Effector CD4-positive, alpha-beta T cell (primary cell): ENCODE measurements around the gene HOXD13.
A peak's percentile ranks its signal among the peaks of the same experiment; 100 is the strongest.

Source experiments
- DNase-seq: peaks from one replicate; pipeline ENCODE4 v3.0.0-alpha.2; 2020

The HOXD13 gene

GRCh38 chr2:176095421-176095820 lies 2.9 kb downstream of the HOXD13 start:
- DNase-seq, result no peak

- DNase-seq, result no peak
Measured at GRCh38 chr2:176096243-176096985, 3.9 kb downstream of the HOXD13 start.

DNA sequence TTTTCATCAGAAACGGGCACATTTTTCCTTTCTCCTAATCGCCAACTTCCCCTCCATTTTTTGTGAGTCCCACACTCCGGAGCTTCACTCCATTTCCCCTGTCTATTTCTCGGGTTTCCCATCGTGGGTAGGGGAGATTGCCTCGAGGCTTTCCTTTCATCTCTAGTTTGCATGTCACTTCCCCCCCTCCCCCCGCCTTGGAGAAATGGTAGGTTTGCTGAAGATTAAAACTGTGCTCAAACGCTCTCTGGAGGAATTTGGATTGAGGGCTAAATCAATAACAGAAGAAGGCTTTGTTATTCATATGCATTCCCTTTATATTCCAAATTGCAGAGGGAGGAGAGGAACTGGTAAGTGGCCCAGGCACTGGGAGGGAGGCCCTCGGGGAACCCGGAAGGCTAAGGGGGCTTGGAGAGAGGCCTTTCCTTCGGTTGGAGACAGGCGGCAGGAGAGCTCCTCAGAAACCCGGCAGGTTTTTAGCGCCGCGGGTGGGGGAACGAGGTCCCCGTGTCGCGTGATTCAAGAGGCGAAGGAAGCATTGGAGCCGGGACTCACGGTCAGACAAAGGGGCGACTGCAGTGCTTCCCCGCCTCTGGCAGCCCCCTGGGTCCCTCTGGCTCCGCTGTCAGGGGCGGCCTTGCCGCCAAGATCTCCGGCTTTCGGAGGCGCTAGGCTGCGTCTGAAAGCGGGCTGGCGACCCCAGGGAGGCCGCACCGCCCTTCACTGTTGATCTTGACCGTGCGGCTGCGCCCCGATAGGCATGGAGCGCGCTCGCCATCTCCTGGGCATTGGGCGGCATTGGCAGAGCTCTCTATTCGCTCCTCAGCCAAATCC lies 4.7 kb downstream of the HOXD13 start:
- DNase-seq, result peak; percentile 38

DNA sequence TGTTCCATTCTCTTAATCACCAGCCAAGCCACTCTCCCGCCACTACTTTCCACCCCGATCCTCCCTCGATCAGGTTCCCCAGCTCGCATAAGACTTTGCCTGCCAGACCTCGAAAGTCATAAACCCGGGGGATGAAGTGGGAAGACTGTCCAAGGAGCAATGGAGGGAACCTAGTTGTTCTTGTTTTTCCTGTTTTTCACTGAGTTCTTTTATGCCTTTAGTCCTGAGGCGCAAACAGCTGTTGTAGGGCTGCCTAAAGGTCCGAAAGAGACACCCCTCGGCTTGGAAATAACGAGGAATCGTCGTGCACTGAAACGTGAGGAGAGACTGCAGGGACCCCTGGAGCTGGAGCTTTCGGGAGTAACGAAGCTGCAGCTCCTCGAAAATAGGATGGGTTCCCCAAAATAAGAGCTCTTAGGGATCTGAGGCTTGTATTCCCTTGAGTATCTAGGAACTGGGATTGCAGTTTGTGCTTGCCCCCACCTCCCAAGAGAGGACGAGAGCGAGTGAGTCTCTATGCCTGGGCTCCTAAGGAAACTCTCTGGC lies 5.4 kb downstream of the HOXD13 start:
- DNase-seq, result no peak

DNA sequence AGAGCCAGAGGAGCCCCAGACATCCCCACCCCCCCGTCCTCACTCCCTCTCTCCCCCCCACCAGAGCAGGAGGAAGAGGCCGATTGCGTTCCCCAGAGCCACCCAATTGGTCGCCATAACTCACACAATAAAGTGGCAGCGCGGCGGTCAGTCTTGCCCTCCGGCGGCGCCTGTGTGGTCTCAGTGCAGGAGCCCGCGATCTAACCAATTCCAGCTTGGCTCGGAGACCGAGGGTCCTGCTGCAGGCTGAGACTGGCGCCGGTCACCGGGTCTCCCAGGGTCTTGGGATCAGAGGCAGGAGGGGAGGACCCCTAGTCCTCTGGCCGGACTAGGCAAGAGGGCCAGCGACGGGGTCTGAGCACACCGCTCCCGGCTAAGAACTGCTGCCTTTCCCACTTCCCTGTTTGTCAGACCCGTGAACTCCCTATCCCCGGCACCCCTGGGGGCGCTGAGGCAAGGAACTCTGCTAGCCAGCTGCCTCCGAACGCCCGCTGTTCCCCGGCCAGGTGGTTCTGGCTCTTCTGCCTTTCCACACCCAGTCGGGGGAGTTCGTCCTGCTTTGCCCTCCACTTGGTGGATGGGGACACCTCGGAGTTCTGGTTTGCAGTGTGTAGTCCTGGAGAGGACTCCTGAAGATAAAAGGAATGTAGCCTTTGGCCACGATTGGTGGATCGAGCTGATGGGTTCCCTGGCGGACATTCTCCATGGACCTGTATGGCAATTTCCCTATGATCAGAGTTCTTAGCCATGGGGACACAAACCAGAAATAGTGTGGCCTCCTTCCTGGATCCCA lies 6.0 kb downstream of the HOXD13 start:
- no peak for DNase-seq

- no peak for DNase-seq
Measured at GRCh38 chr2:176099159-176099727, 6.7 kb downstream of the HOXD13 start.

GRCh38 chr2:176099728-176100546 lies 7.4 kb downstream of the HOXD13 start, which contains the start of gene HOXD12:
HOXD12 (plus strand) TSS chr2:176099795; CDS start chr2:176099802, 7 bp downstream.
- DNase-seq, result no peak

DNA sequence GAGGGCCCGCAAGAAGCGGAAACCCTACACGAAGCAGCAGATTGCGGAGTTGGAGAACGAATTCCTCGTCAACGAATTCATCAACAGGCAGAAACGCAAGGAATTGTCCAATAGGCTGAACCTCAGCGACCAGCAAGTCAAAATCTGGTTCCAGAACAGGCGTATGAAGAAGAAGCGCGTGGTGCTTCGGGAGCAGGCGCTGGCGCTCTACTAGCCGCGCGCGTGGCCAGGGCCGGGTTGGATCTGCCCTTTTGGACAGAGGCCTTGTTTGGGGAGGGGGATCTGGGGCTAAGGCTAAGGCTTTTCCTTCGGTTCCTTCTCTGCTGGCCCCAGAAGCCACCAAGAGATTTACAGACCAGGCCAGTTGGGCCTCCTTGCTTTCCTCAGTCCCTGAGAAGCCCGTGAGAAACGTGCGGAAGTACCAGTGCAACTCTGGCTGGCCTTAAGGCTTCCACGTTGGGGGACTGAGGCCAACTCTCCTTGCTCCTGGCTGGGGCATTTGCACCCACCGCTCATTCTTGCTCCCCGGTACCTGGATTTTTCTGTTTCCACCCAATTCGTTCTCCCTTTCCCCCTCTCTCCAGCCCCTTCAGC lies 8.1 kb downstream of the HOXD13 start:
- DNase-seq, result no peak

DNA sequence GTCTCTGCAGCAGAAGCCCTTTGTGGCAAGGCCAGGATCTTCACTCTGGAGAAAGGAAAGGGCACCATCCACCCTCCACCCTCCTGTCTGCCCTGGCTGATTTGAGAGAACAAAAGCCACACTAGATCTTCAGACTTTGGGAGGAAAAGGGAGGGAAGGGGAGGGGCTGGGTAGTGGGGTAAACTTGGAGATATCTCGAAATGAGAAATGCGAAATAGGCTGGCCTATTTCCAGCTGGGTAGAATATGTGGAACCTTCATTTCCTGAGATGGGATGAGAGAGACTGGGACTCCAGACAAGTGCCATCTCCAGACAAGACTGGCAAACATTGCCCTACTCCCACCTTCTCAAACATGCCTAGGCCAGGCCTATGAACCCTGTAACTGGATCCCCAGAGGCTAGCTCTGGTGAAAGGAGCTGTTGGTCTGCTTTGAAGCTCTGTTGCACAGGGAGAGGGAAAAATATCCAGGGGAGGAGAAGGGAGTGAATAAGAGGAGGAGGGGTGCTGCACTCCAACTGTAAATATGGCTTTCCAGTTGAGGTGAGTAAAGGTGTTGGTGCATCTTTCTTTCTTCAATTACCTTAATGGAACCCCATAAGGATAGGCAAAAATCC lies 8.8 kb downstream of the HOXD13 start:
- no peak for DNase-seq

DNA sequence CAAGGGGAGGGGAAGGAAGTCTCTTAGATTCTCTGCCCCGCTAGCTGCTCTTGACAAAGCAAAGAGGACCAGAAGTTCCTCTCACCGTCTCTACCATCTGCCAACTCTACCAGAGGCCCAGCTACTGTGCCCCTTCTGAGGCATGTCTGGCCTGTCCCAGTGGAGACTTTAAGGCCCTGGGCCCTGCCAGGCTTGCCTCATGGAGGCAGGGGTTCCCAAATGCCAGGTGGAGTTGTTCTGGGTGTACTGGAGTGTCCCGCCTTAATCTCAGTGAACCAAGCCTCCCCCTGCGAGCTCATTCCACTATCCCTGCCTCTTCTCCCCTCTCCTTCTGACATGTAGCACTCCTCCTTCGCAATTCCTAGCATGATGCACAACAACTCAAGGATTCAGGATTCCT lies 9.3 kb downstream of the HOXD13 start:
- no peak for DNase-seq

DNA sequence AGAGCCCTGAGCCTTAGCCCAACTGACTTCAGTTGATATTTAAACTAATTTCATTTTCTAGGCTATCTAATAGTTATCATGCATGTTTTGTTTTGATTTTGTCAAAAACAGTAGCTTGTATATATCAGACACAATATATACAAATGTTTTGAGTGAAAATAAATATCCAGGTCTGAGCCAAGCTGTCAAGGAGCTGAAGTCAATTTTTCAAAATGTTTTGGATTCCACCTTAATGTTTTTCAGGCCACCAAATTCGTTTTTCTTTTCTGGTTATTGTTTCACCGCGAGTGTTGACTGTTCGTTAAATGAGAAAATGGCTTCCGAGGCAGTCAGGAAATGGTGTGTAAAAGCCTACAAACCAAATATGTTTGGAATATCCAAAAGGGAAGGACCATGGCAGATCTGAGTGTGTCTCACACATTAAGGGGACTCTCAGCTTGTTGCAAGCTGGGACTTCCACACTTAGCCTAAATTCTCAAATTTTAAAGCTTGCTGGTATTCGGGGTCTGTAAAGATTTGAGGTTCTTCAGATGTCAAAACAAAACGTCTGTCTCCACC lies 9.9 kb downstream of the HOXD13 start:
- no peak for DNase-seq

GRCh38 chr2:176103194-176103593 lies 10.7 kb downstream of the HOXD13 start:
- no peak for DNase-seq

DNA sequence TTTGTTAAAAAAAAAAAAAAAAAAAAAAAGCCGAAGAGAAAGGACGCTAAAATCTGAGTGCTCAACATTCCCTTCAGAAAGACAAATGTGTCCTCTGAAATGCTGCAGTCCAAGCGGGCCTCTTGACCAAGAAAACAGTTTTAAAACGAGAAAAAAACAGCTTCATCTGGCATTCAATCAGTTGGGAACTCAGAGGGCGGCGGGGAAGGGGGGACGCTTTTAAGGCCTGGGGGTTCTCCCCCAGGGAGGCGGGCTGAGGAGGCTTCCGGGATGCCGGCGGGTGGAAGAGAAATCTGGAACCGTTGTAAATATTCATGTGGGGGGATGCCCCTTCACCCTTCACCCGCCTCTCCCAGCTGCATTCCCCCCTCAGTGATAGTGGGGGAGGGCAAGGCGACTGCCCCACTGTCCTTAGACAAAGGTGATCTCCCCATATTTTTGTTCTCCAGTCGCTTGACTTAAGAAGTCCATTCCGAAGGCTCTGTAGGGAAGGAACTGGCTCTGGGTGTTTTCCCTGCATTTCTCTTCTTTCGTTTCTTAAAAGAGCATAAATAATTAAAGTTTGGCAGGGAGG lies 11.3 kb downstream of the HOXD13 start:
- DNase-seq, result no peak

- DNase-seq, result no peak
Measured at GRCh38 chr2:176104316-176105077, 12.0 kb downstream of the HOXD13 start.

DNA sequence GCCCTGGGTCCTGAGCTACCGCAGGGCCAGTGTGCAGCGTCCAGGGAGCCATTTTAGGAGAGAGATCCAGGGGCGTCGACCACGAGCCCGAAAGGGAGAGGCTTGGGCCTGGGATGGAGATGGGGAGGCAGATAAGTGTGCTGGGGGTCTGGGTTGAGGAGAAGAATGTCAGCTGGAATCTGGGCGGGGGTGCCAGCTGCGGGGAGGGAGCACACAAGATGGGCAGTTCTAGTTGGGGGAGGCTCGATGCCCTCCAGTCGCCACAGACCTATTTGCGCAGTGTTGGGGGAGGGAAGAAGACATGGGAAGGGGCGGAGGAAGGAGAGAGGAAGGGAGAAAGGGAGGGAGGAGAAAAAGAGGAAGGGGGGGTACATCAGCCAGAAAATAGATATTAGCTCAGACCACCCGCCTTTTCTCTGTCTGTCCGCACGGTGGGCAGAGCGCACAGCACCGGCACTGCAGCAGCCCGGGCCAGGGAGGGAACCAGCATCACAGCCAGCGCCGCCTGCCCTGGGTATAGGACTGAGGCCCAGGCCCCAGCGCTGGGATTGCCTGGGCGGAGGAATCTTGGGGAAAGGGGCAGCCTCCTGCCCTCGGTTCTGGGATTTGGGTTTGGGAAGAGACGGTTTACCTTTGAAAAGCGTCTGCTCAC lies 12.7 kb downstream of the HOXD13 start:
- DNase-seq, result no peak

- no peak for DNase-seq
Measured at GRCh38 chr2:176105730-176106580, 13.4 kb downstream of the HOXD13 start.
